ENCODE results near the gene KCNQ1OT1. TPM values are rescaled to one million over a fixed set of nuclear protein-coding genes. Genes with fewer than 3 reads are reported as not detected.

KCNQ1OT1 gene
- total and polyA plus RNA-seq, 7 donors, result 0.01 to 0.56 (median 0.30) TPM

- Histone ChIP-seq H3K9me3 (no peaks in the 10 kb centered on the region), H3K4me1 (peaks cover 17% of the 10 kb centered on the region), H3K27me3 (ENCODE audit: insufficient read depth in 3 of 3, low read length in 2 of 3) (no peaks in the 10 kb centered on the region), H3K4me3 (peak overlapping the region; percentile 72), H3K36me3 (ENCODE audit: insufficient read depth in 1 of 2, low read depth in 1 of 2) (no peaks in the 10 kb centered on the region), H3K27ac (peak overlapping the region; percentile 94)
- 49 to 57% (median 49%) methylated on average over 20 of the region's 20 CpGs for WGBS, 3 donors
- no peak for ATAC-seq
- intact Hi-C loops (cut with DNase I), result loop anchor here in 1 of 2 donors (10.0 kb wide), 1 partner anchor 186 kb away; the partner anchor contains the start of gene CDKN1C
- TF ChIP-seq CTCF (IDR thresholded peaks at IDR 0.05), result no peak
- DNase-seq, result peak in 1 of 2 donors; percentile 44
Measured at GRCh38 chr11:2698386-2699184, 1.2 kb downstream of the KCNQ1OT1 start.

DNA sequence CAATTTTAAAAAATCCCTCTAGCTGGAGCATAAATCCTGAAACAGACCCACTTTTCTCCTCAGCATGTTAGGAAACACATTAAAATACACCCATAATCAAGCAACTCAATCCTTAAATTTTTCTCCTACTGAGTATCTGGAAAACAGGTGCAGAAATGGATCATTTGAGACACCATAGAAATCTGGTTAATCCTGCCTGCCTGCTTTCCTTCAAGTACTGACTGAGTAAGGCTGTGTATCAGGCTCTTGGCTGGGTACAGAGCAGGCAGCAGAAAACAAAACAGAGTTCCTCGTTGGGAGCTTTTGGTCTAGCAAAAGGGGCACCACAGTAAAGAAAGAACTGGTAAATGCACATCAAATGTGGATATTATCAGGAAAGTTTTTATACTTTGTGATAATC lies 1.9 kb downstream of the KCNQ1OT1 start:
- 21 to 39% (median 24%) methylated on average over 1 of the region's 1 CpG for WGBS, 3 donors
- Histone ChIP-seq H3K27ac (no peak overlapping the region), H3K4me1 (peaks cover 18% of the 10 kb centered on the region), H3K27me3 (ENCODE audit: insufficient read depth in 3 of 3, low read length in 2 of 3) (no peaks in the 10 kb centered on the region), H3K36me3 (ENCODE audit: insufficient read depth in 1 of 2, low read depth in 1 of 2) (no peaks in the 10 kb centered on the region), H3K4me3 (peak overlapping the region; percentile 72), H3K9me3 (no peaks in the 10 kb centered on the region)
- TF ChIP-seq CTCF (IDR thresholded peaks at IDR 0.05), result no peak
- intact Hi-C loops (cut with DNase I), result loop anchor here in 1 of 2 donors (10.0 kb wide), 1 partner anchor 187 kb away; the partner anchor contains the start of gene CDKN1C
- DNase-seq (no peak), ATAC-seq (no peak)

- no peaks in the 10 kb centered on the region for H3K9me3 ChIP-seq
- peaks cover 15% of the 10 kb centered on the region for H3K4me1 ChIP-seq
- H3K36me3 ChIP-seq (ENCODE audit: insufficient read depth in 1 of 2, low read depth in 1 of 2), result no peaks in the 10 kb centered on the region
- H3K27ac ChIP-seq, result no peak overlapping the region
- WGBS, 3 donors, result 70 to 79% (median 71%) methylated on average over 5 of the region's 5 CpGs
- no peak for DNase-seq
- H3K27me3 ChIP-seq (ENCODE audit: insufficient read depth in 3 of 3, low read length in 2 of 3), result no peaks in the 10 kb centered on the region
- TF ChIP-seq CTCF (IDR thresholded peaks at IDR 0.05), result no peak
- ATAC-seq, result no peak
- intact Hi-C loops (cut with DNase I), result loop anchor here in 1 of 2 donors (10.0 kb wide), 1 partner anchor 188 kb away; the partner anchor contains the start of gene CDKN1C
- no peak overlapping the region for H3K4me3 ChIP-seq
Measured at GRCh38 chr11:2696455-2696854, 3.3 kb downstream of the KCNQ1OT1 start.

GRCh38 chr11:2694995-2695939 lies 4.5 kb downstream of the KCNQ1OT1 start:
- H3K27me3 ChIP-seq (ENCODE audit: insufficient read depth in 3 of 3, low read length in 2 of 3), result no peaks in the 10 kb centered on the region
- H3K9me3 ChIP-seq, result no peaks in the 10 kb centered on the region
- 73 to 81% (median 76%) methylated on average over 9 of the region's 9 CpGs for WGBS, 3 donors
- intact Hi-C loops (cut with DNase I), result loop anchor here in 1 of 2 donors (10.0 kb wide), 1 partner anchor 190 kb away; the partner anchor contains the start of gene CDKN1C
- H3K4me3 ChIP-seq, result no peak overlapping the region
- TF ChIP-seq CTCF (IDR thresholded peaks at IDR 0.05), result no peak
- no peaks in the 10 kb centered on the region for H3K36me3 ChIP-seq (ENCODE audit: insufficient read depth in 1 of 2, low read depth in 1 of 2)
- ATAC-seq (no peak), DNase-seq (no peak)
- no peak overlapping the region for H3K27ac ChIP-seq
- peaks cover 17% of the 10 kb centered on the region for H3K4me1 ChIP-seq

Data from psoas muscle (tissue), 8 donors.